ENCODE data around the gene TBR1.

TBR1 gene

DNA sequence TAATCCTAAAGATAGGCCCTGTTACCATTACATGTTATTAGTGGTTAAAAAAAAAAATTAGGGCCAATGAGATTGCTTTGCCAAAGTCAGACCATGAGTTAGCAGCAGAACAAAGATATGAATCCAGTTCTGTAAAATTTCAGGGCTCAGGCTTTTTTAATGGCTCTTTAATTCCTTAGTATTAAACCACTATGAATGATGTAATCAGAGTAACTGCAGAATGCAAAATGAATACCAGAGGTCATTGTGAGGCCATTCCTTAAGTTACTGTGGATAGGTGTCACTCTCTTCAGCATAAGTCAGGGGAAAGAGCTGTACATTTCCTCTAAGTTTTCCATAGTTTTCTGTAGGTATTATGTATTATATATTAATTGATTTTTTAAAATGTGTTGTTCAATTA, 42.2 kb upstream of the TBR1 start:
- no peak overlapping the region for H3K27ac ChIP-seq

DNA sequence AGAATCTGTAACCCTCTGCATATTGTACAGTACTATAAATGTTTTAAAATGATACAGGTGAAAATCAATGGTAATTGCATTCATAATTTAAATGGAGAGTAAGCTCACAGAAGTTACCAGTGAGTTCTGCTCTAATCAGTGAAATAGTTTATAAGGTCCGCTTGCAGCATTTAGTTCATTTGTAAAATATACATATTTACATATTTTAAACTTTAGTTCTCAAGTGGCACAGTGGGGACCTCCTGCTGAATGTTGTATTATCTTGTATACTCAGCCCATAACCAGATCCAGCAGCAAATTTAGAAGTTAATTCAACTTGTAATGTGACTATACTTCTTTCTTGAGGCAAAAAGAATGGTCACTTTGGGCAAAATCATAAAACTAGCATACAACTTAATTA, 41.7 kb upstream of the TBR1 start:
- no peaks in the 10 kb centered on the region for H3K4me1 ChIP-seq (ENCODE audit: control insufficient read depth in 1 of 2, insufficient read depth in 1 of 2, low read depth in 1 of 2, low read length in 1 of 2)
- TF ChIP-seq, protein P1, sequence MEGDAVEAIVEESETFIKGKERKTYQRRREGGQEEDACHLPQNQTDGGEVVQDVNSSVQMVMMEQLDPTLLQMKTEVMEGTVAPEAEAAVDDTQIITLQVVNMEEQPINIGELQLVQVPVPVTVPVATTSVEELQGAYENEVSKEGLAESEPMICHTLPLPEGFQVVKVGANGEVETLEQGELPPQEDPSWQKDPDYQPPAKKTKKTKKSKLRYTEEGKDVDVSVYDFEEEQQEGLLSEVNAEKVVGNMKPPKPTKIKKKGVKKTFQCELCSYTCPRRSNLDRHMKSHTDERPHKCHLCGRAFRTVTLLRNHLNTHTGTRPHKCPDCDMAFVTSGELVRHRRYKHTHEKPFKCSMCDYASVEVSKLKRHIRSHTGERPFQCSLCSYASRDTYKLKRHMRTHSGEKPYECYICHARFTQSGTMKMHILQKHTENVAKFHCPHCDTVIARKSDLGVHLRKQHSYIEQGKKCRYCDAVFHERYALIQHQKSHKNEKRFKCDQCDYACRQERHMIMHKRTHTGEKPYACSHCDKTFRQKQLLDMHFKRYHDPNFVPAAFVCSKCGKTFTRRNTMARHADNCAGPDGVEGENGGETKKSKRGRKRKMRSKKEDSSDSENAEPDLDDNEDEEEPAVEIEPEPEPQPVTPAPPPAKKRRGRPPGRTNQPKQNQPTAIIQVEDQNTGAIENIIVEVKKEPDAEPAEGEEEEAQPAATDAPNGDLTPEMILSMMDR (IDR thresholded peaks at IDR 0.05): no peak
- peaks cover 11% of the 10 kb centered on the region for H3K36me3 ChIP-seq
- H3K27me3 ChIP-seq: no peaks in the 10 kb centered on the region
- no peak overlapping the region for H3K27ac ChIP-seq
- H3K9me3 ChIP-seq: no peaks in the 10 kb centered on the region
- no peak overlapping the region for H3K4me3 ChIP-seq (ENCODE audit: low read depth in 1 of 2, low read length in 1 of 2)

More for the DNA sequence above, 42.2 kb upstream of the TBR1 start:
- no peak overlapping the region for H3K4me3 ChIP-seq (ENCODE audit: low read depth in 1 of 2, low read length in 1 of 2)
- H3K27me3 ChIP-seq: no peaks in the 10 kb centered on the region
- no peaks in the 10 kb centered on the region for H3K4me1 ChIP-seq (ENCODE audit: control insufficient read depth in 1 of 2, insufficient read depth in 1 of 2, low read depth in 1 of 2, low read length in 1 of 2)
- H3K36me3 ChIP-seq: peaks cover 11% of the 10 kb centered on the region
- no peaks in the 10 kb centered on the region for H3K9me3 ChIP-seq
- TF ChIP-seq, protein P1 (IDR thresholded peaks at IDR 0.05): no peak

DNA sequence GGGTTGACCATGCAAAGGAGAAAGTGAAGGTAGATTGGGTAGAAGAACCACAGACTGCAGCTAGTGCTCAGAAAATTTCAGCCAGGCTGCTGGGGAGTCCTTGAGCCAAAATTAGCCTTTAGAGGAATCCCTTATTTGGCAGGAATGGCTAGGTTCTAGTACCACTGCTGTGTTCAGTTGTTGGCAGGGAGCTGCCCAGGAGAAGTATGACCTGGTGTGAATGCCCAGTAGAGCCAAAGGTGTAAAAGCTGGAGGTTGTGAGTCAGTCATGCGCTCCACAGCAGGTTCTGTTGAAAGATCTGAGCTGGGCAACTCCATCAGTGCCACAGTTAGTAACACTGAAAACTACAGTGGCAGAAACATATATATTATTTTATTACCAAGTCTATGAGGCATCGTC, 36.4 kb upstream of the TBR1 start:
- Histone ChIP-seq H3K9me3 (no peaks in the 10 kb centered on the region), H3K36me3 (no peaks in the 10 kb centered on the region), H3K27ac (no peak overlapping the region), H3K27me3 (no peaks in the 10 kb centered on the region), H3K4me3 (ENCODE audit: low read depth in 1 of 2, low read length in 1 of 2) (no peak overlapping the region), H3K4me1 (ENCODE audit: control insufficient read depth in 1 of 2, insufficient read depth in 1 of 2, low read depth in 1 of 2, low read length in 1 of 2) (no peaks in the 10 kb centered on the region)
- TF ChIP-seq, protein P1 (IDR thresholded peaks at IDR 0.05): no peak

DNA sequence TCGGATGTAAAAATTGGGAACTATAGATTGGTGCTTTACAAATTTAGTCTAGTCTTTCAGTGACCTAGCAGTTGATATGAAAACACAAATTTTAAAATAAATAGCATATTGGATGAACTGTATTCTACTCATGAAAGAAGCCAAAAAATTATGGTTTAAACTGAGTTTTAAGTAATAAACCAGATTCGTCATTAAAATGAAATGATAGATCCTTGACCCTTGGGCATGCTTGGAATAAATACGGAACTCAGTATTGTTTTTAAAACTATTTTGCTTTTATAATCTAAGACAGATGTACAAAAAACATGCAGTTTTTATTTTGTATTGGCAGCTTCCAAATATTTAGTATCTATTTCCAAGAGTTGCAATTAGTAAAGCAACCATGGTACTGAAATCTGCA, 34.6 kb upstream of the TBR1 start:
- Histone ChIP-seq H3K36me3 (peaks cover 5% of the 10 kb centered on the region), H3K4me3 (ENCODE audit: low read depth in 1 of 2, low read length in 1 of 2) (no peak overlapping the region), H3K27ac (no peak overlapping the region), H3K27me3 (no peaks in the 10 kb centered on the region), H3K4me1 (ENCODE audit: control insufficient read depth in 1 of 2, insufficient read depth in 1 of 2, low read depth in 1 of 2, low read length in 1 of 2) (no peaks in the 10 kb centered on the region), H3K9me3 (no peaks in the 10 kb centered on the region)
- TF ChIP-seq, protein P1 (IDR thresholded peaks at IDR 0.05): no peak

DNA sequence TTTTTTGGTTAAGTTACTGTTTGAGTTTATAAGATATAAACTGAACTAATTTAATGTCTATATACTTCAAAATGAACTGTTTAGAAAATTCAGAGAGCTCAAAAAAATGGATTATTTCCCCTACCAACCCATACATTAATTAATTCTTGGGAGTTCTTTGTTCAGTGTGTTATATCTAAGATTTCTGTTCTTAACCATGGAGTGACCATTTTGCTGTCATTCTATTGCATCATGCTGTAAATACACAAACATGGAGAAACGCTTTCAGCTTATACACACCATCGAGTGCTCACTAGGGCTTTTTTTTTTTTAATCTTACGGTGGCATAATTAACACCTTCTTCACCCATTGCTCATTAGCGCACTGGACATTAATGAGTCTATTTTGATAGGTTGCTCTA, 33.4 kb upstream of the TBR1 start:
- Histone ChIP-seq H3K4me3 (ENCODE audit: low read depth in 1 of 2, low read length in 1 of 2) (no peak overlapping the region), H3K27ac (no peak overlapping the region), H3K36me3 (peaks cover 5% of the 10 kb centered on the region), H3K27me3 (no peaks in the 10 kb centered on the region), H3K9me3 (no peaks in the 10 kb centered on the region), H3K4me1 (ENCODE audit: control insufficient read depth in 1 of 2, insufficient read depth in 1 of 2, low read depth in 1 of 2, low read length in 1 of 2) (no peaks in the 10 kb centered on the region)
- TF ChIP-seq, protein P1 (IDR thresholded peaks at IDR 0.05): no peak

DNA sequence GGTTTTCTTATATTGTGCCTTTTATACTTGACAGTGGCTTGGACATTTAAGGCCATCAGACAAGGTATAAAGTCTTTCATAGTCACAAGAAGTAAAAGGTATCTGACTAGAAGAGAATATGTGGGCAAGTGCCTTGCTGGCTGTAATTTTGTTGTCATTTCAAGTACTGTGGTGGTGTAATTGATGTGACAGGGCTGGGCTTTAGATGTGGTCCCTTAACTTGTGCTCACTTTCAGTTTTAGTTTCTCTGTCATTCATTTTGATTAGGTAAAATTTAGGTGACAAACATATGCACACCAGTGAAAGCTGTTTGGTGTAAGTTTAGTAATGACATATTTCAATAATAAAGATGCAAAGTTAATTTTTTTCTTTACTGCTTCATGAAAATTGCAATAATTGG, 31.2 kb upstream of the TBR1 start:
- Histone ChIP-seq H3K4me3 (ENCODE audit: low read depth in 1 of 2, low read length in 1 of 2) (no peak overlapping the region), H3K4me1 (ENCODE audit: control insufficient read depth in 1 of 2, insufficient read depth in 1 of 2, low read depth in 1 of 2, low read length in 1 of 2) (no peaks in the 10 kb centered on the region), H3K27me3 (no peaks in the 10 kb centered on the region), H3K9me3 (no peaks in the 10 kb centered on the region), H3K36me3 (peaks cover 5% of the 10 kb centered on the region), H3K27ac (no peak overlapping the region)
- TF ChIP-seq, protein P1 (IDR thresholded peaks at IDR 0.05): no peak
